Panc1 (cell line): ENCODE results near the gene ATM. TPM values are rescaled to one million over a fixed set of nuclear protein-coding genes. Genes with fewer than 3 reads are reported as not detected.

Source experiments
- ATAC-seq: fragments of 200-7000 bp; cut with Tn5 transposase; 2 replicates; pipeline ENCODE4 v1.9.1; 2020; ENCODE audit warnings: mild to moderate bottlenecking, moderate library complexity
- BruUV-seq: library from RNA; stranded (reverse); fragments of 400-500 nt; replicated peaks from 2 replicates; lab custom pipeline; 2021; lab: Mats Ljungman, UMichigan
- CTCF ChIA-PET: fragments of 300-600 bp; sonication (Branson Sonifier 250); formaldehyde crosslinking; loops from one replicate; lab custom pipeline; 2022; ENCODE audit warnings: antibody characterized with exemption; lab: Charles Lee
- POLR2A ChIA-PET: fragments of 300-600 bp; sonication (Branson Sonifier 250); formaldehyde crosslinking; loops from one replicate; lab custom pipeline; 2022; ENCODE audit warnings: antibody characterized with exemption; lab: Charles Lee
- DNase-seq: peaks from one replicate; pipeline ENCODE4 v3.0.0-alpha.2; 2010; ENCODE audit warnings: low read depth, low spot score
- H3K27ac ChIP-seq: 2 replicates; pipeline ENCODE4 v1.5.1; 2011; ENCODE audit warnings: mild to moderate bottlenecking, low read length, inconsistent platforms
- H3K27me3 ChIP-seq: fragments of 200-500 bp; sonication (Bioruptor generic); 2 replicates; pipeline ENCODE4 v1.6.0; 2014; ENCODE audit warnings: low read length, inconsistent platforms; ENCODE audit not compliant: control insufficient read depth, insufficient read depth
- H3K36me3 ChIP-seq: fragments of 200-500 bp; sonication (Bioruptor generic); 2 replicates; pipeline ENCODE4 v1.5.1; 2014; ENCODE audit warnings: inconsistent platforms, mild to moderate bottlenecking, low read length, moderate library complexity; ENCODE audit not compliant: control insufficient read depth, insufficient read depth
- H3K4me1 ChIP-seq: 2 replicates; pipeline ENCODE4 v1.5.1; 2011; ENCODE audit warnings: inconsistent platforms, mild to moderate bottlenecking, low read length, moderate library complexity; ENCODE audit not compliant: control insufficient read depth, insufficient read depth
- H3K4me3 ChIP-seq, 2 experiments: 2 replicates each; pipeline ENCODE4 v1.5.1; 2011 to 2012; ENCODE audit warnings: low read depth in 2 of 2, low read length in 2 of 2, mild to moderate bottlenecking in 2 of 2, inconsistent platforms in 1 of 2, moderate library complexity in 1 of 2
- H3K9me3 ChIP-seq: fragments of 200-500 bp; sonication (Bioruptor generic); 2 replicates; pipeline ENCODE4 v1.5.1; 2014; ENCODE audit warnings: low read depth, mild to moderate bottlenecking, inconsistent platforms, low read length, moderate library complexity; ENCODE audit not compliant: control insufficient read depth, insufficient read depth
- CTCF ChIP-seq: fragments of 450-650 bp; IDR thresholded peaks from 2 replicates; pipeline ENCODE4 v1.5.1; 2017; ENCODE audit warnings: mild to moderate bottlenecking
- POLR2AphosphoS5 ChIP-seq: IDR thresholded peaks from 2 replicates; pipeline ENCODE4 v1.6.1; 2012; ENCODE audit warnings: mild to moderate bottlenecking, low read depth, low read length, moderate library complexity
- REST ChIP-seq, 2 experiments: IDR thresholded peaks; 2 replicates each; pipeline ENCODE4 v1.6.1; 2011 to 2012; ENCODE audit warnings: low read depth in 2 of 2, control low read depth in 1 of 2, low read length in 1 of 2, mild to moderate bottlenecking in 1 of 2, moderate library complexity in 1 of 2; ENCODE audit not compliant: insufficient read depth in 1 of 2
- SIN3A ChIP-seq: IDR thresholded peaks from 2 replicates; pipeline ENCODE4 v1.6.1; 2012; ENCODE audit warnings: low read depth, mild to moderate bottlenecking, low read length, moderate library complexity, borderline replicate concordance; ENCODE audit not compliant: insufficient read depth
- TCF7L2 ChIP-seq: IDR thresholded peaks from 2 replicates; pipeline ENCODE4 v1.6.1; 2011; ENCODE audit warnings: mild to moderate bottlenecking, low read depth, low read length, inconsistent platforms
- in situ Hi-C: cut with HindIII; loops from 2 replicates; pipeline ENCODE4 v1.10.0; 2016; ENCODE audit warnings: low sequenced_read_pairs, low pct_unique_long_range_greater_than_20kb
- intact Hi-C: fragments of 100-400 bp; cut with micrococcal nuclease; formaldehyde crosslinking; loops from one replicate; pipeline ENCODE4 v1.10.0; 2022; ENCODE audit not compliant: unreplicated experiment
- total RNA-seq: library from RNA; stranded (reverse); gene quantifications from one replicate; pipeline ENCODE4 v1.2.1, GENCODE V29; 2021; ENCODE audit not compliant: unreplicated experiment

ATM gene
- total RNA-seq, 1 experiment from 2014 or later, result 95.6 TPM

- peaks cover 15% of the 10 kb centered on the region for H3K36me3 ChIP-seq
- CTCF ChIA-PET, result no interaction called here
- no TSS peak for BruUV-seq
- no peak overlapping the region for H3K27ac ChIP-seq
- POLR2A ChIA-PET, result no interaction called here
- DNase-seq (no peak), ATAC-seq (no peak)
- H3K9me3 ChIP-seq, result no peaks in the 10 kb centered on the region
- in situ Hi-C loops (no loop called here), intact Hi-C loops (no loop called here)
- no peaks in the 10 kb centered on the region for H3K27me3 ChIP-seq
- TF ChIP-seq CTCF (no peak), TCF7L2 (no peak), SIN3A (no peak), REST (IDR thresholded peaks at IDR 0.05; ENCODE audit: insufficient read depth in 1 of 2, low read depth in 2 of 2, low read length in 1 of 2) (no peak), POLR2AphosphoS5 (no peak)
- no peak overlapping the region for H3K4me3 ChIP-seq
- H3K4me1 ChIP-seq, result no peaks in the 10 kb centered on the region
Measured at GRCh38 chr11:108338750-108339149, 115.9 kb downstream of the ATM start.

GRCh38 chr11:108340973-108341372 lies 118.1 kb downstream of the ATM start:
- ChIA-PET POLR2A (no interaction called here), CTCF (no interaction called here)
- H3K4me3 ChIP-seq, result no peak overlapping the region
- no peaks in the 10 kb centered on the region for H3K9me3 ChIP-seq
- intact Hi-C loops (loop anchor here (10.0 kb wide), 1 partner anchor 304 kb away; no protein-coding TSS in a partner anchor), in situ Hi-C loops (no loop called here)
- DNase-seq (peak; percentile 17), ATAC-seq (peak; percentile 43; the same call in 1 of the 2 replicates)
- no peaks in the 10 kb centered on the region for H3K27me3 ChIP-seq
- H3K27ac ChIP-seq, result no peak overlapping the region
- H3K4me1 ChIP-seq, result no peaks in the 10 kb centered on the region
- H3K36me3 ChIP-seq, result peaks cover 13% of the 10 kb centered on the region
- BruUV-seq, result no TSS peak
- TF ChIP-seq POLR2AphosphoS5 (no peak), REST (IDR thresholded peaks at IDR 0.05; ENCODE audit: insufficient read depth in 1 of 2, low read depth in 2 of 2, low read length in 1 of 2) (no peak), TCF7L2 (no peak), SIN3A (no peak), CTCF (no peak)
